HG02763 (cell line): ENCODE results near the gene ACAP2.
"Not testable (repeated sequence)": the region's sequence is repeated elsewhere in the genome, so short reads cannot be mapped to it uniquely, and the experiment has no call there.

Experiments used
- ATAC-seq: cut with Tn5 transposase; IDR thresholded peaks from one replicate; pipeline ENCODE4 v1.9.1; 2021; ENCODE audit warnings: mild to moderate bottlenecking, moderate library complexity; ENCODE audit not compliant: unreplicated experiment

ACAP2 gene

GRCh38 chr3:195394024-195394423 is 48.8 kb downstream of the ACAP2 start:
- peak; percentile 57 for ATAC-seq

DNA sequence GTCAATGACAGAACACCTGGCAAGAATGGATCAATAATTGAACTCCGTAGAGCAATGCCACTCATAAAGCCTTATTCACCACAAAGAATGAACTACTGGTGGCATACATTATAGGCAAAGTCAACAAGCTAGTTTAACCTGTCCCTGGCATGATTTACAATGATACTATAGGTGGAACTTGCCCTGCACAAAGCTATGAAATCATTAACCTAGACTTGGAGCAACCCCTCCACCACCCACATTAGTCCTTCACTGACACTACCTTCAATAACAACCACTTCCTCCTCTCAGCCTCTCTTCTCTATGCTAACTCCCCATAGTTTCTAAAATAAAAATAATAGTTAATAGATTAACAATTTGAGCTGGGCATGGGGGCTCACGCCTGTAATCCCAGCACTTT is 54.4 kb downstream of the ACAP2 start:
- no peak for ATAC-seq

GRCh38 chr3:195386739-195387138 is 56.1 kb downstream of the ACAP2 start:
- ATAC-seq = no peak

DNA sequence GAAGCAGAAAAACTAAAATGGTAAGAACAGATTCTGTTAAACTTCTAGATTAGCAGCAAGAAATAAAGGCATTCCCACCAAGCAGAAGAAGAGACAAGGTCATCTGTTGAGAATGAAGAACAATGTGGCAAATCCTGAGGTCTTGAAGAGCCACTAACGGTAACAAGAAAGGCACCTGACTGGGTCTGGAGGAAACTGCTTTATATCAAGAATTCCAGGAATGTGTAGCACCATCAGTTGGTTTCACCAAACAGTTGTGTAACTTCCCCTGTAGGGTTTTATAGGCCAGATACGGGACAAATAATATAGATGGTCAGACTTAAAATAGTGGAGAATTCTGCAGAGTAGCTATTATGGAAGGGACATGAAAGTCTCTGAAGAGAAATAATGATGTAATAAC is 57.3 kb downstream of the ACAP2 start:
- ATAC-seq = no peak

- no peak for ATAC-seq
These were observed 57.9 kb downstream of the ACAP2 start for GRCh38 chr3:195384952-195385351.

GRCh38 chr3:195372220-195372619 is 70.6 kb downstream of the ACAP2 start:
- no peak for ATAC-seq

DNA sequence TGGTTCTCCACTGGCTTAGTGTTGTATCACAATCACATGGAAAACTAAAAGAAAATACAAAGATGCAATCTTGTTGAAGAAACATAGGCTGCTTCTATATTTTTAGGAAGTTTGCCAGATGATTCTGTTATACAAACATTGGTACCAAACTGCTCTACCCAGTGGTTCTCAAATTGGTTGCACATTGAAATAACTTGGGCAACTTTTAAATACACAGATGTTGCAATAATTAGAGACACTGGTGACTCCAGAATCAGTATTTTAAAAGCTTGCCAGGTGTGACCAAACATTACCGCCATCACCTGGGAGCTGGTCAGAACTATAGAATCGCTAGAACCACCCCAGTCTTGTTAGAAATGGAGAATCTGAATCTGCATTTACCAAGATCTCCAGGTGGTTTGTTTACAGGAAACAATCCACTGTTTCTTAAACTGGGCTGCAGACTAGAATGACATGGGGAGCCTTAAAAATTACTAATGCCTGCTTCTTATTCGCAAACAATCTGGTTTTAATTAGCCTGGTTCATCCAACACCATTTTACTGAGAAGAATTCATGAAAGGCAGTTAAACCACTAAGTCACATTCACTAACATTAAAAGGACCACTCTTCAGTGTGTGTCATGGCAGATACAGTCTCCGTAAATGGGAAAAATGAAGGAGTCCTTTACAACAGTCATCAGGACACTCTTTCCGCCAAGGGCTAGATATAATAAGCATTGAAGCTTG is 76.5 kb downstream of the ACAP2 start:
- no peak for ATAC-seq

- no peak for ATAC-seq
These were observed 77.4 kb downstream of the ACAP2 start for GRCh38 chr3:195365371-195365770.

DNA sequence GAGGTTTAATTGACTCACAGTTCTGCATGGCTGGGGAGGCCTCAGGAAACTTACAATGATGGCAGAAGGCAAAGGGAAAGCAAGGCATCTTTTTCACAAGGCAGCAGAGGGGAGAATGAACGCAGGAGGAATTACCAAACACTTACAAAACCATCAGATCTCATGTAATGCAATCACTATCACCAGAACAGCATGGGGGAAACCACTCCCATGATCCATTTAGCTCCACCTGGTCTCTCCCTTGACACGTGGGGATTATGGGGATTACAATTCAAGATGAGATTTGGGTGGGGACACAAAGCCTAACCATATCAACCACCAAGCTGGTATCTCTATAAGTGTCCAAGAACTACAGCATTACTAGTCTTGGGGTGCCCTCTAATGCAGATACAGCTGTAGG is 85.0 kb downstream of the ACAP2 start:
- ATAC-seq = not testable (repeated sequence)

GRCh38 chr3:195356151-195357086 is 86.4 kb downstream of the ACAP2 start:
- no peak for ATAC-seq

DNA sequence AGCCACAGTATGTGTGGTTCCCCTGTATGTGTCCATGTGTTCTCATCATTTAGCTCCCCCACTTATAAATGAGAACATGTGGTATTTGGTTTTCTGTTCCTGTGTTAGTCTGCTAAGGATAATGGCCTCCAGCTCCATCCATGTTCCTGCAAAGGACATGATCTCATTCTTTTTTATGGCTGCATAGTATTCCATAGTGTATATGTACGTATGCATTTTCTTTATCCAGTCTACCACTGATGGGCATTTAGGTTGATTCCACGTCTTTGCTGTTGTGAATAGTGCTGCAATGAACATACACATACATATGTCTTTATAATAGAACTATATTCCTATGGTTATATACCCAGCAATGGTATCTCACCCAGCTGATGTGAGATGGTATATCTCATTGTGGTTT is 88.8 kb downstream of the ACAP2 start:
- not testable (repeated sequence) for ATAC-seq

DNA sequence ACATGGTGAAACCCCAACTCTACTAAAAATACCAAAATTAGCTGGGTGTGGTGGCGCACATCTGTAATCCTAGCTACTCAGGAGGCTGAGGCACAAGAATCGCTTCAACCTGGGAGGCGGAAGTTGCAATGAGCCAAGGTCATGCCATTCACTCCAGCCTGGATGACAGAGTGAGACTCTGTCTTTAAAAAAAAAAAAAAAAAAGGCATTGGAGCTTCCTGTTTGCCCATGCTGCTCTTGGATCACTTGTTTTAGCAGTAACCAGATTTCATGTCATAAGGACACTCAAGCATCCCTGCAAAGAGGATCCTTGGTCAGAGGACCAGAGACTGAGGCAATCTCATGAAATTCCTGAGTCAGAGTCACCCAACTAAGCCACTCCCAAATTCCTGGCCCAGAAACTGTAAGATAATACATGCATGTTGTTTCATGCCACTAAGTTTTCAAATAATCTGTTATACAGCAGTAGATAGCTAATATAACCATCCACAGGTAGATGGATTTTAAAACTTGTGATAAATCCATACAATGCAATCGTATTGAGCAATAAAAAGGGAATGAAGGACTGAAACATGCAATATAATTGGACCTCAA is 89.8 kb downstream of the ACAP2 start:
- no peak for ATAC-seq

GRCh38 chr3:195348426-195349115 is 94.2 kb downstream of the ACAP2 start:
- ATAC-seq = no peak

GRCh38 chr3:195337747-195338146 is 105.1 kb downstream of the ACAP2 start:
- ATAC-seq = no peak

DNA sequence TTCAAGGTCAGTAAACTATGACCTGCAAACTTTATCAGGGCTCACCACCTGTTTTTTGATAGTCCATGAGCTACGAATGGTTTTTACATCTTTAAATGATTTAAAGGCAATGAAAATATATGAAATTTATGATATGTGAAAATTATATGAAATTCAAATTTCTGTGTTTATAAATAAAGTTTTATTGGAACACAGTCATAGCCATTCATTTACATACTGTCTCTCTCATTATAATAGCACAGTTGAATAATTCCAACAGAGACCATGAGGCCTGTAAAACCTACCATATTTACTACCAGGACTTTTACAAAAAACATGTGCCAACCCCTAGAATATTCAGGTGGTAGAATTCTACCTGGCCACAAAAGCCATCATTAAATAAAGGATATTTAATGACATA is 107.9 kb downstream of the ACAP2 start:
- ATAC-seq = no peak

DNA sequence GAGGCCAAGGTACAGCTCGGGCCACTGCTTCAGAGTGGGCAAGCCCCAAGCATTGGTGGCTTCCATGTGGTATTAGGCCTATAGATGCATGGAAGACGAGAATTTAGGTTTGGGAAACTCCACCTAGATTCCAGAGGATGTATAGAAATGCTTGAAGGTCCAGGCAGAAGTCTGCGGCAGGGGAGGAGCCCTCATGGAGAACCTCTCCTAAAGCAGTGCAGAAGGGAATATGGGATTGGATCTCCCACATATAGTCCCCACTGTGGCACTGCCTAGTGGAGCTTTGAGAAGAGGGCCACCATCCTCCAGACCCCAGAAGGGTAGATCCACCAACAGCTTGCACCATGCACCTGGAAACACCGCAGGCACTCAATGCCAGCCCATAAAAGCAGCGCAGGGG is 123.8 kb downstream of the ACAP2 start:
- ATAC-seq = no peak

DNA sequence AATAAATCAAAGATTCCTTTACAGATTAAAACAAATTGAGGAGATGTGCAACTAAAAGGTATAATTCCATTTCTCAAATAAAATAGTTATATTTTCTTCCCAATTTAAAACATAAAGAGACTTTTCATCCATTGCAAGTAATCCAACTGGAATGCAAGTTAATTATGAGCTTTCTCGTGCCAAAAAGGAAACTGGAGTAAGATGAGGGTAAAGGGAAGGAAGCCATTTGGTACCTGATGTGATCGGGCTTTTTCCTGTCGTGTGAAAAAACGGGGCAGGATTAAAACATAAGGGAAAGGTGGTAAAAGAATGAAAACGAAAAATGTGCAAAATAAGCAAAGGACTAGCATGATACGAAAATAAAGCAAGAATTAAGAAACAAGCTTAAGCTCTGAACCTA is 130.1 kb downstream of the ACAP2 start:
- no peak for ATAC-seq

- no peak for ATAC-seq
These were observed 135.1 kb downstream of the ACAP2 start for GRCh38 chr3:195307711-195308110.

DNA sequence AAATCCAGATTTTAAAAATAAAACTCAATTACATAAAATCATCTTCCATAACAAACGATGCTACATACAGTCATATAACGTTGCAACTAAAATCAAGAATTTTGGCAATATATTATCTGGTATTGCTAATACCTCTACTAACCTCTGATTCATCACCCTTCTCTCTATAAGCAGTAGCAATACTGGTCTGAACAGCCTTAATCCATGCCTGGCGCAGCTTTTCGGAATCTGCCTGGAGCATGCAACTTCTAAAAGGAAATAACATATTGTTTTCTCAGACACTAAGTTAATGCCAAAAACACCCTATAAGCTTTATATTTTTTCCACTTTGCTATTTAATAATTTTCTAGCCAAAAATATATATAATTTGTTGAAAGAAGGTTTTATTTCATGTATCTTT is 136.5 kb downstream of the ACAP2 start:
- ATAC-seq = no peak

GRCh38 chr3:195302431-195302830 is 140.4 kb downstream of the ACAP2 start:
- no peak for ATAC-seq

DNA sequence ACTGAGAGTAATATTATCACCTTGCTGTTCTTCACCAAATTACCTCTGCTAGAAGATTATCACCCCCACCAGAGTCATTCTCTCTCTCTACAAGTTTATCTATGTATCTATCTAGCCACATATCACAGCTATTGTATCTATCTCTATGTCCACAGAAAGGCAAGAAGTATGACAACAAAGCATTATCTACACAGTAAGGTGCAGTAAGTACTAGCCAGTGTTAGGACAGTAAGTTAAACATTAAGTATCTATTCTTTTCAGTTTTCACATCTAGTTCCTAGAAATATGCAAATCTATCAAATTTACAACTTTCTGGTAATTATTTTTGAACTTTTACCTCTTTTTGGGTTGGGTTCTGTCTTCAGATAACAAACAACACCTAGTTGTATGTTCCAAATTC is 145.4 kb downstream of the ACAP2 start:
- peak; percentile 64 for ATAC-seq
